Cardiac muscle cell (in vitro differentiated cells and primary cell): Measurements from ENCODE around the gene WDR43. TPM values are rescaled to one million over a fixed set of nuclear protein-coding genes. Genes with fewer than 3 reads are reported as not detected.
A peak's percentile ranks its signal among the peaks of the same experiment; 100 is the strongest.

ENCODE experiments used
- DNase-seq, 2 donors: peaks; one replicate each; pipeline versions ENCODE4 v3.0.0 to v3.0.0-alpha.2; 2010 to 2017; ENCODE audit warnings: low read depth in 1 of 2, low spot score in 1 of 2
- H3K27ac ChIP-seq: fragments of 200-600 bp; sonication (generic); 2 replicates; pipeline ENCODE4 v1.5.1; 2016
- H3K27me3 ChIP-seq: fragments of 200-600 bp; sonication (generic); 2 replicates; pipeline ENCODE4 v1.6.0; 2016; ENCODE audit warnings: control low read depth
- H3K36me3 ChIP-seq: fragments of 200-600 bp; sonication (generic); 2 replicates; pipeline ENCODE4 v1.5.1; 2016; ENCODE audit warnings: control low read depth
- H3K4me1 ChIP-seq: fragments of 200-600 bp; sonication (generic); 2 replicates; pipeline ENCODE4 v1.8.1; 2017; ENCODE audit warnings: low read depth, mild to moderate bottlenecking, mixed run types
- H3K4me3 ChIP-seq: fragments of 200-600 bp; sonication (generic); 2 replicates; pipeline ENCODE4 v1.5.1; 2016; ENCODE audit warnings: mild to moderate bottlenecking
- H3K9me3 ChIP-seq: fragments of 200-600 bp; sonication (generic); 2 replicates; pipeline ENCODE4 v1.5.1; 2017; ENCODE audit warnings: low read depth, mild to moderate bottlenecking, control low read depth
- polyA plus RNA-seq: library from polyadenylated mRNA; unstranded; fragments of >200 nt; fragmentation: Nextera tagmentation; extraction: Ambion mirVana; gene quantifications from 2 replicates; pipeline ENCODE4 v1.2.1, GENCODE V29; 2016
- total RNA-seq: library from RNA; depleted of rRNA; stranded (reverse); fragments of >200 nt; gene quantifications from 2 replicates; pipeline ENCODE4 v1.2.3, GENCODE V29; 2016
- TF ChIP-seq, protein P1 (sequence below): IDR thresholded peaks from 2 replicates; pipeline ENCODE4 v1.5.1; 2012; ENCODE audit warnings: low read depth, mild to moderate bottlenecking, low read length

WDR43 gene, protein sequence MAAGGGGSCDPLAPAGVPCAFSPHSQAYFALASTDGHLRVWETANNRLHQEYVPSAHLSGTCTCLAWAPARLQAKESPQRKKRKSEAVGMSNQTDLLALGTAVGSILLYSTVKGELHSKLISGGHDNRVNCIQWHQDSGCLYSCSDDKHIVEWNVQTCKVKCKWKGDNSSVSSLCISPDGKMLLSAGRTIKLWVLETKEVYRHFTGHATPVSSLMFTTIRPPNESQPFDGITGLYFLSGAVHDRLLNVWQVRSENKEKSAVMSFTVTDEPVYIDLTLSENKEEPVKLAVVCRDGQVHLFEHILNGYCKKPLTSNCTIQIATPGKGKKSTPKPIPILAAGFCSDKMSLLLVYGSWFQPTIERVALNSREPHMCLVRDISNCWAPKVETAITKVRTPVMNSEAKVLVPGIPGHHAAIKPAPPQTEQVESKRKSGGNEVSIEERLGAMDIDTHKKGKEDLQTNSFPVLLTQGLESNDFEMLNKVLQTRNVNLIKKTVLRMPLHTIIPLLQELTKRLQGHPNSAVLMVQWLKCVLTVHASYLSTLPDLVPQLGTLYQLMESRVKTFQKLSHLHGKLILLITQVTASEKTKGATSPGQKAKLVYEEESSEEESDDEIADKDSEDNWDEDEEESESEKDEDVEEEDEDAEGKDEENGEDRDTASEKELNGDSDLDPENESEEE
- total RNA-seq = 34.1 and 52.8 TPM in 2 replicates
- polyA plus RNA-seq = 16.9 and 29.8 TPM in 2 replicates

DNA sequence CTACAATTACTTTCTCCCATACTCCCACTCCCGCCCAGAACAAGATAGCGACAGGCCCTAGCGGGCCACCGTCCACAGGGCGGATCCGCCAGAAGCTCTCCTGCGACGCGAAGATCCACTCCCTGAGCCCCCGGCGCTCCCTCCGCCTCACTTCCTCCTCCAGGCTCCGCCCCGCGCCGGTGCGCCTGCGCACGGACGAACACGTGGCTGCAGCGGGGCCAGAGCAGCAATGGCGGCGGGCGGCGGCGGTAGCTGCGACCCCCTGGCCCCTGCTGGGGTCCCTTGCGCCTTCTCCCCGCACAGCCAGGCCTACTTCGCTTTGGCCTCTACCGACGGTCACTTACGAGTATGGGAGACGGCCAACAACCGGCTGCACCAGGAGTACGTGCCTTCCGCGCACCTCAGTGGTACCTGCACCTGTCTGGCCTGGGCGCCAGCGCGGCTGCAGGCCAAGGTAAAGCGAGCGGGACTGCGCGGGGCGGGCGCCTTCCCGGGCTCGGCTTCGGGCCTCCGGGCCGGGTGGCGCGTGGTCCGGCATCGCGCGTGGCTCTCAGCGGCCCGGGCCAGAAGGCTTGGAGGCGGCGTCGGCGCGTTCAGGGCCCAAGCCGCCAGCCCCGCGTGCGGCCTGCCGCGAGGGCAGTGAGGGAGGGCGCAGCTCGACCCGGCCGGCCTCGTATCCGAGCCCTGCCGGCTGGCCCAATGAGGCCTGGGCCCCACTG is at the start of gene WDR43:
Gene WDR43, plus strand, starts transcription at position 198 of the 719 bp plus-strand sequence. Its CDS starts 32 bp downstream, at position 230.
- peaks cover 14% of the 10 kb centered on the region for H3K4me1 ChIP-seq
- H3K4me3 ChIP-seq = peak within 1 kb of the TSS; percentile 99
- H3K9me3 ChIP-seq = no peaks in the 10 kb centered on the region
- peak within 1 kb of the TSS; percentile 94 for H3K27ac ChIP-seq
- TF ChIP-seq, protein P1, sequence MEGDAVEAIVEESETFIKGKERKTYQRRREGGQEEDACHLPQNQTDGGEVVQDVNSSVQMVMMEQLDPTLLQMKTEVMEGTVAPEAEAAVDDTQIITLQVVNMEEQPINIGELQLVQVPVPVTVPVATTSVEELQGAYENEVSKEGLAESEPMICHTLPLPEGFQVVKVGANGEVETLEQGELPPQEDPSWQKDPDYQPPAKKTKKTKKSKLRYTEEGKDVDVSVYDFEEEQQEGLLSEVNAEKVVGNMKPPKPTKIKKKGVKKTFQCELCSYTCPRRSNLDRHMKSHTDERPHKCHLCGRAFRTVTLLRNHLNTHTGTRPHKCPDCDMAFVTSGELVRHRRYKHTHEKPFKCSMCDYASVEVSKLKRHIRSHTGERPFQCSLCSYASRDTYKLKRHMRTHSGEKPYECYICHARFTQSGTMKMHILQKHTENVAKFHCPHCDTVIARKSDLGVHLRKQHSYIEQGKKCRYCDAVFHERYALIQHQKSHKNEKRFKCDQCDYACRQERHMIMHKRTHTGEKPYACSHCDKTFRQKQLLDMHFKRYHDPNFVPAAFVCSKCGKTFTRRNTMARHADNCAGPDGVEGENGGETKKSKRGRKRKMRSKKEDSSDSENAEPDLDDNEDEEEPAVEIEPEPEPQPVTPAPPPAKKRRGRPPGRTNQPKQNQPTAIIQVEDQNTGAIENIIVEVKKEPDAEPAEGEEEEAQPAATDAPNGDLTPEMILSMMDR = no peak
- peaks cover under 1% of the 10 kb centered on the region for H3K27me3 ChIP-seq
- DNase-seq = peak; percentile 98 to 100
- no peaks in the 10 kb centered on the region for H3K36me3 ChIP-seq

DNA sequence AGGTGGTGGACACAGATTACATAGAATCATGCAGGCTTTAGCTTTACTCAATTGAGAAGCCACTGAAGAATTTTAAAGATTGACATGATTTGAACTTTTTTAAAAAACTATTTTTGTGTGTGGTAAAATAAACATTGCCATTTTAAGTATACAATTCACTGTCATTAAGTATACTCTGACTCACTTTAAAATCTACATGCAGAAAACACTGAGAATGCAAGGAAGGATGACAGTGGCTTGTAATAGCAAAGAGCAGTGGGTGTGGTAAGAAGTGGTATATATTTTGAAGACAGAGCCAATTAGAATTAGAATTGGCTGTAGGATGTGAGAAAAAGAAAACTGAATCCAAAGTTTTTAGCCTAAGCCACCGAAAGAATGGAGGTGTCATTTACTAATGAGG is 39.3 kb upstream of the WDR43 start:
- no peaks in the 10 kb centered on the region for H3K9me3 ChIP-seq
- no peaks in the 10 kb centered on the region for H3K4me1 ChIP-seq
- peaks cover 13% of the 10 kb centered on the region for H3K36me3 ChIP-seq
- no peak overlapping the region for H3K4me3 ChIP-seq
- no peak for DNase-seq
- no peak overlapping the region for H3K27ac ChIP-seq
- no peaks in the 10 kb centered on the region for H3K27me3 ChIP-seq
- TF ChIP-seq, protein P1 = no peak

DNA sequence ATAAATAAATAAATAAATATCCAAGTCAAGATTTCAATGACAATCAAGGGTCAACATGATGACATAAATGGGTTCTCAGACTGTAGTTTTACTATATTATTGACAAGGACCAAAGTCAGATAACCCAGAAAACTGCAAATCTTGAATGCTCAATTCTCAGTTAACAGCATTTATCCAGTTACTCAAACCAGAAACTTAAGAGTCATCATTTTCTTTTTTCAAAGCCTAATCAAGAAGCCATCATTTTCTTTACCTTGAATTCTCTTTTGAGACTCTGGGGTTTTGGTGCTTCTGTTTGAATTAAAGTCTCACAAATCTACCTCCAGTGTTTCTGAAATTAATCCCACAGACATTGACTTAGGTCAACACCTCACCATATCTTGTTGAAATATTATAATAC is 38.5 kb upstream of the WDR43 start:
- Histone ChIP-seq H3K36me3 (peaks cover 7% of the 10 kb centered on the region), H3K27ac (no peak overlapping the region), H3K27me3 (no peaks in the 10 kb centered on the region), H3K9me3 (no peaks in the 10 kb centered on the region), H3K4me3 (no peak overlapping the region), H3K4me1 (no peaks in the 10 kb centered on the region)
- DNase-seq = no peak
- TF ChIP-seq, protein P1 = no peak

DNA sequence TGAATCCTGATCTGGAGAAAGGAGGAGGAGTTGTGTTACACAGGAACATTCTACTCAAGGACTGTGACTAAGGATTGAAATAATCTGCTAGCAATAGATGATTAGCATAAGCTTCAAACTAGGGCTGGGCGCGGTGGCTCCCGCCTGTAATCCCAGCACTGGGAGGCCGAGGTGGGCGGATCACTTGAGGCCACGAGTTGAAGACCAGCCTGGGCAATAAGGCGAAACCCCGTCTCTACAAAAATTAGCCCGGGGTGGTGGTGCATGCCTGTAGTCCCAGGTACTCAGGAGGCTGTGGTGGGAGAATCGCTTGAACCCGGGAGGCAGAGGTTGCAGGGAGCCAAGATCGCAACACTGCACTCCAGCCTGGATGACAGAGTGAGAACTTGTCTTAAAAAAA is 25.9 kb upstream of the WDR43 start:
- Histone ChIP-seq H3K27me3 (peaks cover 4% of the 10 kb centered on the region), H3K27ac (no peak overlapping the region), H3K4me1 (peaks cover 12% of the 10 kb centered on the region), H3K4me3 (peak overlapping the region; percentile 79), H3K36me3 (peaks cover 7% of the 10 kb centered on the region), H3K9me3 (no peaks in the 10 kb centered on the region)
- TF ChIP-seq, protein P1 = no peak
- DNase-seq = no peak

DNA sequence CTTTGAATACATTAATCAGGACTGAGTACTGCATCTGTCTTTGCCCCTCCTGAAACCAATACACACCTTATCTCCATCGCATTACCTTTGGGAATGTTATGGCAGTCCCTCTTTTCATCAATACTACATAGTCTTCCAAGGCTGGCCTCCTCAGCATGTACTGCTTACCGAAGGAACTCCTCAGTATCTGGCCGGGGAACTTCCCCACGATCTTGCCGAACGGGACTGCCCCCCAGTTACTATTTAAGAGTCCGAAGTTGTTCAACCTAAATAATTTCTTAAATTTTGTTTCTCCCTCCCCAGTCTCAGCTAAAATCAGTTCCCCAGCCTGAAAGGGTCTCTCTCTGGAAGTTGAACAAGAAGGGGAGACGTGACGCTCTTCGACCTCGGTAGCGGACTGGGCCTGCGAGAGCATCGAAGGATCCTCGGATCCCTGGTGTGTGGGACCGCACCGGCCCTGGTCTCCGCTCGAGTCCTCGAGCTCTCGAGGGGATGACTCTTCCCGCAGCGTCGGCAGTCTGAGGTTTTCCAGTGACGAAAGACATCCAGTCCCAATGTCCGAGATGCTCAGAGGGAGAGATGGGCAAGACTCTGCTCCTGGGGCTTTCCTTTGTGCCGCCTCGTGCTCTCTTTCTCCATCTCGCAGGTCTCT is 24.8 kb upstream of the WDR43 start:
- Histone ChIP-seq H3K4me3 (peak overlapping the region; percentile 79), H3K4me1 (peaks cover 12% of the 10 kb centered on the region), H3K27ac (peak overlapping the region; percentile 74), H3K9me3 (no peaks in the 10 kb centered on the region), H3K27me3 (peaks cover 12% of the 10 kb centered on the region), H3K36me3 (no peaks in the 10 kb centered on the region)
- peak in 1 of 2 donors; percentile 52 for DNase-seq
- TF ChIP-seq, protein P1 = no peak
